ENCODE data around the gene MBD3L4. TPM values are rescaled to one million over a fixed set of nuclear protein-coding genes. Genes with fewer than 3 reads are reported as not detected.

Gene MBD3L4
- polyA plus RNA-seq, 3 donors: not detected

Other genes starting within 250 kb of the MBD3L4 start
- under 1 TPM in 1 of 3 donors, not detected in 2; 0.16 TPM for gene ADGRE1, start 152.6 kb downstream of the MBD3L4 start, polyA plus RNA-seq (ENCODE audit: insufficient read length in 3 of 3)
- not detected for gene MBD3L2B, start 18.7 kb downstream of the MBD3L4 start, polyA plus RNA-seq (ENCODE audit: insufficient read length in 3 of 3)
- not detected for gene MBD3L5, start 9.6 kb downstream of the MBD3L4 start, polyA plus RNA-seq (ENCODE audit: insufficient read length in 3 of 3)
- not detected for gene MBD3L2, start 9.1 kb upstream of the MBD3L4 start, polyA plus RNA-seq (ENCODE audit: insufficient read length in 3 of 3)
- gene MBD3L3, start 18.5 kb upstream of the MBD3L4 start, polyA plus RNA-seq (ENCODE audit: insufficient read length in 3 of 3): not detected
- gene ZNF557, start 29.5 kb upstream of the MBD3L4 start, polyA plus RNA-seq (ENCODE audit: insufficient read length in 3 of 3): 10 to 100 TPM in 1 of 3 donors, 1 to 10 TPM in 2; 7.2 to 10.2 (median 9.6) TPM

Data from renal pelvis (tissue), 3 donors.